HG02798 (cell line): ENCODE data around the gene FAM136A.
A peak's percentile ranks its signal among the peaks of the same experiment; 100 is the strongest.
"Not testable (repeated sequence)": the region's sequence is repeated elsewhere in the genome, so short reads cannot be mapped to it uniquely, and the experiment has no call there.

Source experiments
- ATAC-seq: cut with Tn5 transposase; IDR thresholded peaks from one replicate; pipeline ENCODE4 v1.9.1; 2021; ENCODE audit warnings: mild to moderate bottlenecking; ENCODE audit not compliant: unreplicated experiment, poor library complexity

FAM136A gene

DNA sequence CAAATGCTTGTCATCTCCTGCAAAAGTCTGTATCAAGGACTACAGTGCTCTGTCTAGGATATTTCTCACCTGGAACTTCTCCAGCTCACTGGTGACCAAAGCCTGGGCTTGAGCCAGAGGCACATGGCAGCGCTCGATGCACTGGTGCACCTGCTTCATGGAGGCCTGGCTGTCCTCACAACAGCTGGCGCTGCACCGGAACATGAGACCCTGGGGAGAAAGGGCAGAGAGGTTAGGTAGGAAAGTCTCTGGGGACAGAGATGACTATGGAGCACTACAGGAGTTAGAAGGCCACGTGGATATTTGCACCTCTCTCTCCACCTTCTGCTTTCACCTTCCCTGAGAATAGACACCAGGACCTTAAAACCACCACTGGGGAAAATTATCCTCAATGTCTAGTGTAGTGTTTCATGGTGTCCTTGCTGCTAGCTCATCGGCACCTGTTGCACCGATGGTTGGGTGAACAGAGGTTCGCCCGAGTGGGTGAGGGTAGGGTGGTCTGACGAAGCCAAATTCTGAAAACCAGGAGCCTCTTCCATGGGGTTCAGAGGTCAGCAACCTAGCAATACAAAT, 1.0 kb downstream of the FAM136A start:
- ATAC-seq, result no peak

DNA sequence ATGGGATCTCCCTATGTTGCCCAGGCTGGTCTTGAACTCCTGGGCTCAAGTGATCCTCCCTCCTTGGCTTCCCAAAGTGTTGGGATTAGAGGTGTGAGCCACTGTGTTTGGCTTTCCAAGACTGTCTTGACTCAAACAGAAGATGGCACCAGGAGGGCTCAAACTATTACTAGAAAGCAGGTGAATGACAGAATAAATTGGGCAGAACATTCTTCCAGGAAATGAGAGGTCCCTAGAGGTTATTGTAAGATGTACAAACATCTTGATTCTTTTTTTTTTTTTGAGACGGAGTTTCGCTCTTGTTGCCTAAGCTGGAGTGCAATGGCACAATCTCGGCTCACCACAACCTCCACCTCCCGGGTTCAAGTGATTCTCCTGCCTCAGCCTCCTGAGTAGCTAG, 4.0 kb downstream of the FAM136A start:
- not testable (repeated sequence) for ATAC-seq

GRCh38 chr2:70283500-70284191, 18.2 kb downstream of the FAM136A start:
- no peak for ATAC-seq

GRCh38 chr2:70282439-70282838, 19.4 kb downstream of the FAM136A start:
- ATAC-seq, result no peak

- no peak for ATAC-seq
These were observed 21.5 kb downstream of the FAM136A start for GRCh38 chr2:70280242-70280798.

DNA sequence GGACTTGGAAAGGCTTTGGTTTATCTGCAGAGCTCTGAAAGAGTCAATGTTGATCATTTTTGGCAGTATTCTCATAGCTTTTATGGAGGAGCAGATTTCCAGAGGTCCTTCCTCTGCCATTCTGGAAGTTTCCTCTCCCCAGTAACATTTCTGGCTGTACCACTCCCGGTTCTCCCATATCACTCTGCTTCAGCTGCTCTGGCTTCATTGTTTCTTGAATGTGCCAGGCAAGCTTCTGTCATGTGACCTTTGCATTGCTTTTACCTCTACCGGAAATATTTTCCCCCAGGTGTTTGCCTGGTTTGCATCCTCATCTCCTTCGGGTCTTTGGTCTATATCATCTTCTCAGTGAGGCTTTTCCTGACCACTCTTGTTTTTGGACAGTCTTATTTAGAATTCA, 31.5 kb downstream of the FAM136A start:
- ATAC-seq, result no peak

- ATAC-seq, result not testable (repeated sequence)
These were observed 32.2 kb downstream of the FAM136A start for GRCh38 chr2:70269422-70270302.

- ATAC-seq, result not testable (repeated sequence)
These were observed 34.9 kb downstream of the FAM136A start for GRCh38 chr2:70266925-70267324.

- no peak for ATAC-seq
These were observed 40.4 kb downstream of the FAM136A start for GRCh38 chr2:70261501-70261900.

GRCh38 chr2:70258532-70258875, 43.4 kb downstream of the FAM136A start:
- no peak for ATAC-seq

DNA sequence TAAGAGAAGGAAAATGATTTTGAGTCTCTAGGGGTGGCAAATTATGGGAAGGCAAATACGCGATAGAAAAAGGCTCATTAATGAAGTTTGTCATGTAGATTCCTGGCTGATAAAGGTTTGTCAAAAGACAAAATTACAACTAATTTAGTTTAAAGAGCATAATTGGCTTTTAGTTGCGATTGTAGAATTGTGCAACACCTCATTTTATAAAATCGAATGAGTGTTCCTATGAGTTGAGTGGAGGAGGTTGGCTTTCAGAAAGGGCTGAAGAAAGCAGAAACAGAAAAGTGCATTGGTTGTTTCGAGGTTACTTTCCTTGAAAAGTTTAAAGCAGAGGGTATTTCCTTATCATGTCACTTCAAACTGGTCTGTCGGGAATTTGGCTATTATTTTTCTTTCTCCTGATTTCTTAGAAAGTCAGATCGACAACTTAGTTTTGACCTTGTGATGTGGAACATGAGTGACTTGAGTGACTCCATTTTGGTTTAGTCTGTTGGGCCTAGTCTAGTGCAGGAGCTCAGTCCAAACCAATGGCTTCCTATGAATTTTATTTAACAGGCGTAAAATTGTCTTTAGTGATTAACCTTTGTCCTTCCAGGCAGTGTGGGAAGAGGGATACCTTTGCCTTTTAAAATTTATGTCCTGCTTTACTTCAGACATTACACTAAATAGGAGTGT, 46.1 kb downstream of the FAM136A start:
- no peak for ATAC-seq

- ATAC-seq, result no peak
These were observed 51.4 kb downstream of the FAM136A start for GRCh38 chr2:70250434-70250833.

GRCh38 chr2:70248181-70248847, 53.6 kb downstream of the FAM136A start, which contains the start of gene TIA1:
TIA1 (minus strand) TSS chr2:70248628; CDS start chr2:70248430, 198 bp downstream.
- ATAC-seq, result peak; percentile 98

GRCh38 chr2:70247364-70248180, 54.3 kb downstream of the FAM136A start:
- no peak for ATAC-seq
